HepG2 (cell line): ENCODE measurements around the gene GALNT15. TPM values are rescaled to one million over a fixed set of nuclear protein-coding genes. Genes with fewer than 3 reads are reported as not detected.

Experiments used
- ATAC-seq: fragments of 200-7000 bp; cut with Tn5 transposase; 3 replicates; pipeline ENCODE4 v1.9.1; 2020; ENCODE audit warnings: mild to moderate bottlenecking, moderate library complexity
- BruUV-seq: library from RNA; stranded (reverse); fragments of 400-500 nt; replicated peaks from 2 replicates; lab custom pipeline; 2021; lab: Mats Ljungman, UMichigan
- CTCF ChIA-PET: fragments of 300-600 bp; formaldehyde crosslinking; extraction: SDS; loops from one replicate; lab custom pipeline; 2021; ENCODE audit warnings: low total read pairs, inconsistent platforms, low intra/inter-chr PET ratio; lab: Yijun Ruan, JAX
- POLR2A ChIA-PET: fragments of 350-600 bp; sonication (Branson Sonifier 250); formaldehyde crosslinking; loops from one replicate; lab custom pipeline; 2020; ENCODE audit warnings: antibody characterized with exemption, inconsistent platforms; lab: Yijun Ruan, JAX
- DNase-seq: peaks from one replicate; pipeline ENCODE4 v3.0.0-alpha.2; 2015; ENCODE audit warnings: low spot score
- FAIRE-seq: peaks from 3 replicates; lab custom pipeline; 2011; peaks lifted over from hg19 to GRCh38; lab: Jason Lieb, UNC
- H2AFZ ChIP-seq: one replicate; pipeline ENCODE4 v1.6.1; 2011; ENCODE audit warnings: low read length, inconsistent platforms
- H3K27ac ChIP-seq: fragments of 300-600 bp; 3 replicates; pipeline ENCODE4 v1.8.0; 2011; ENCODE audit warnings: mixed run types, mild to moderate bottlenecking, mixed read lengths, low read length, inconsistent platforms; ENCODE audit not compliant: insufficient read depth; ENCODE audit errors: extremely low read length
- H3K27me3 ChIP-seq, 2 experiments: fragments of 200-600 bp in 1 of 2; 2 replicates in 1 of 2; 3 replicates in 1 of 2; pipeline versions ENCODE4 v1.6.0 to v1.8.0; 2011; ENCODE audit warnings: low read length in 2 of 2, mild to moderate bottlenecking in 2 of 2, moderate library complexity in 2 of 2, inconsistent platforms in 1 of 2; ENCODE audit not compliant: insufficient read depth in 2 of 2, control insufficient read depth in 1 of 2
- H3K36me3 ChIP-seq, 2 experiments: fragments of 200-600 bp in 1 of 2; replicated peaks in 1 of 2; 2 replicates in 1 of 2; 3 replicates in 1 of 2; pipeline versions ENCODE4 v1.5.1 to v1.8.0; 2011; ENCODE audit warnings: low read length in 2 of 2, inconsistent platforms in 1 of 2; ENCODE audit not compliant: insufficient read depth in 2 of 2, control insufficient read depth in 1 of 2
- H3K4me1 ChIP-seq: 2 replicates; pipeline ENCODE4 v1.5.1; 2012; ENCODE audit warnings: low read length, inconsistent platforms; ENCODE audit not compliant: insufficient read depth
- H3K4me2 ChIP-seq: 2 replicates; pipeline ENCODE4 v1.6.0; 2011; ENCODE audit warnings: low read depth, low read length, inconsistent platforms
- H3K4me3 ChIP-seq, 3 experiments: fragments of 200-600 bp in 1 of 3; sonication (generic), shearing (Covaris generic) in 1 of 3; replicated peaks in 1 of 3; 2 replicates each; pipeline ENCODE4 v1.5.1; 2011 to 2016; ENCODE audit warnings: low read length in 3 of 3, inconsistent platforms in 2 of 3, low read depth in 2 of 3, mild to moderate bottlenecking in 2 of 3, control low read depth in 1 of 3, mixed read lengths in 1 of 3; ENCODE audit not compliant: insufficient read depth in 1 of 3
- H3K79me2 ChIP-seq: one replicate; pipeline ENCODE4 v1.6.1; 2011; ENCODE audit warnings: low read length, inconsistent platforms; ENCODE audit not compliant: insufficient read depth
- H3K9ac ChIP-seq: 2 replicates; pipeline ENCODE4 v1.6.0; 2011; ENCODE audit warnings: mild to moderate bottlenecking, low read depth, low read length, inconsistent platforms; ENCODE audit not compliant: insufficient read depth
- H3K9me3 ChIP-seq: 2 replicates; pipeline ENCODE4 v1.5.1; 2012; ENCODE audit warnings: mild to moderate bottlenecking, low read length
- H4K20me1 ChIP-seq: 2 replicates; pipeline ENCODE4 v1.6.0; 2011; ENCODE audit warnings: inconsistent platforms, mild to moderate bottlenecking, low read length, moderate library complexity; ENCODE audit not compliant: insufficient read depth
- BHLHE40 ChIP-seq: IDR thresholded peaks from 2 replicates; pipeline ENCODE4 v1.6.1; 2011; ENCODE audit warnings: low read length, improper control_type of control experiment
- FIP1L1 ChIP-seq: fragments of 200-400 bp; formaldehyde crosslinking; IDR thresholded peaks from 2 replicates; pipeline ENCODE4 v1.6.1; 2018; ENCODE audit warnings: low read depth, mild to moderate bottlenecking, low read length, moderate library complexity, borderline replicate concordance; ENCODE audit not compliant: insufficient read depth
- PHF20 ChIP-seq: sonication (generic); formaldehyde crosslinking; IDR thresholded peaks from 2 replicates; pipeline ENCODE4 v1.5.0; 2020; ENCODE audit warnings: mild to moderate bottlenecking, missing genetic modification reagents
- TCF7 ChIP-seq: sonication (generic); IDR thresholded peaks from 2 replicates; pipeline ENCODE4 v1.6.1; 2016; ENCODE audit warnings: antibody characterized with exemption, low read depth
- WGBS: methylation state at CpG from one replicate; pipeline ENCODE4 v1.1.6; 2017; ENCODE audit warnings: low lambda C conversion rate; 5-methylcytosine and 5-hydroxymethylcytosine counted together
- in situ Hi-C: cut with HindIII; loops from 2 replicates; pipeline ENCODE4 v1.10.0; 2017; ENCODE audit warnings: low pct_unique_long_range_greater_than_20kb; ENCODE audit not compliant: extremely low pct_ligation_motif_present
- intact Hi-C: fragments of 100-400 bp; cut with micrococcal nuclease; formaldehyde crosslinking; loops from one replicate; pipeline ENCODE4 v1.10.0; 2022; ENCODE audit not compliant: unreplicated experiment
- polyA plus RNA-seq, 8 experiments: library from polyadenylated mRNA; depleted of rRNA in 3 of 8; stranded (reverse) in 7 of 8; unstranded in 1 of 8; fragments of >200 nt; fragmentation: Illumina TruSeq in 4 of 8; extraction: Trizol in 4 of 8; gene quantifications; 2 replicates each; pipeline versions ENCODE4 v1.2.1 to v1.2.3, GENCODE V29; 2011 to 2016; ENCODE audit warnings: low read depth in 4 of 8, missing spikeins in 1 of 8, mixed read lengths in 1 of 8; ENCODE audit not compliant: insufficient read depth in 1 of 8
- total RNA-seq, 5 experiments: library from RNA; depleted of rRNA; stranded (reverse); fragments of >200 nt; fragmentation: Illumina TruSeq; extraction: Trizol; gene quantifications; 2 replicates each; pipeline ENCODE4 v1.2.3, GENCODE V29; 2016; ENCODE audit warnings: low read depth in 1 of 5
- TF ChIP-seq, protein P1 (sequence below): sonication (generic); formaldehyde crosslinking; IDR thresholded peaks from 2 replicates; pipeline ENCODE4 v1.4.0; 2020; ENCODE audit warnings: mild to moderate bottlenecking, missing genetic modification reagents, borderline replicate concordance
- TF ChIP-seq, protein P2 (sequence below): sonication (generic); formaldehyde crosslinking; IDR thresholded peaks from 2 replicates; pipeline ENCODE4 v1.5.0; 2020; ENCODE audit warnings: missing genetic modification reagents
- TF ChIP-seq, protein P3 (sequence below): IDR thresholded peaks from 2 replicates; pipeline ENCODE4 v1.6.1; 2012; ENCODE audit warnings: inconsistent platforms

GALNT15 gene
- total and polyA plus RNA-seq, 2 of the 13 experiments (the other 11 are each of a cell fraction or from before 2014, with no cell fraction given): 0.02 to 0.04 TPM

DNA sequence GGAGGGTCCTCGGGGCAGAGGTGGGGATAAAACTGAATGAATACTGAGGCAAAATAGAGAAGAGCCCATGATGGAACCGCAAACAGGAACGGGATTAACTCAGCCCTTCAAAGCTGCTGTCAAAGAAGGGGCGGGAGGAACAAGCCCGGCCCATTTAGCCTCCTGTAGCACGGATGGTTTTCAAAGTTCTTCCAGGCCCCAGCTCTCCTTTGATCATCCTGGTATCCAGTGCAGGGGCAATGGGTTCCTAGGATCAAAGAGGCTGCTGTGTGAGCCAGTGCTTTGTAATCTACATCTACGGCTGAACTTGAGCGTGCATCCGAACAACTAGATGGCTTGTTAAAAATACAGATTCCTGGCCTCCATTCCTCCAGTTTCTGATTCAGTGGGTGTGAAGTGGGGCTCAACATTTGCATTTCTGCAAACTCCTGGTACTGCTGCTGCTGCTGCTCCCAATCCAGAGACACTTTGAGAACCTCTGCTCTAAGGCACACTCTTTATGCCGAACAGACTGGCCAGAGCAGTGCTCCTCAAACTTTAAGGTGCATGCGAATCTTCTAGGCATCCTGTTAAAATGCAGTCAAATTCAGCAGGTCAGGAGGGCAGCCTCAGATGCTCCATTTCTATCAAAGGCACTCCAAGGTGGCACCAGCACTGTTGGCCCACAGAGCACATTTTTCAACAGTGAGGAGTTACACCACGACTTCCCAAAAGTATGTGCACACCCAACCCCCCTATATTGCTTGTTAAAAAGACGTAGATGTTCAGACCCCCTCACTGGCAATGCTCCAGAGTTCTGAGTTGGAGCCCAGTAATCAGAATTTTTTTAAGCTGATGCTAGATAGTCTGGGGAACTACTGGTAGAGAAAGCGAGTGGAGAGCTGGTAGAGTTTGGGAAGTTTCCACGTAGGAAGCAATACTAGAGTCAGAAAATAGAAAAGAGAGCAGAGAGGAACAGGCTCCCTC lies 5.6 kb downstream of the GALNT15 start:
- BruUV-seq: no TSS peak
- no peaks in the 10 kb centered on the region for H3K79me2 ChIP-seq
- H3K9ac ChIP-seq: no peak overlapping the region
- intact Hi-C loops (loop anchor here (5.0 kb wide), 2 partner anchors 363 to 548 kb away; no protein-coding TSS in a partner anchor), in situ Hi-C loops (no loop called here)
- DNase-seq (peak; percentile 31), FAIRE-seq (no peak), ATAC-seq (peak; percentile 56)
- no peak overlapping the region for H3K4me2 ChIP-seq
- 17% methylated on average over 14 of the region's 15 CpGs for WGBS
- H2AFZ ChIP-seq: no peak overlapping the region
- no peak overlapping the region for H3K4me3 ChIP-seq
- H3K27me3 ChIP-seq: peaks cover under 1 to 46% of the 10 kb centered on the region in 2 experiments; a peak in 3 of 5 replicates
- CTCF ChIA-PET: interaction anchor here (3.9 kb wide), 1 partner anchor 131 kb away, joined by 58 read pairs; no protein-coding TSS in a partner anchor
- no peak for TF ChIP-seq FIP1L1
- TF ChIP-seq, protein P1, sequence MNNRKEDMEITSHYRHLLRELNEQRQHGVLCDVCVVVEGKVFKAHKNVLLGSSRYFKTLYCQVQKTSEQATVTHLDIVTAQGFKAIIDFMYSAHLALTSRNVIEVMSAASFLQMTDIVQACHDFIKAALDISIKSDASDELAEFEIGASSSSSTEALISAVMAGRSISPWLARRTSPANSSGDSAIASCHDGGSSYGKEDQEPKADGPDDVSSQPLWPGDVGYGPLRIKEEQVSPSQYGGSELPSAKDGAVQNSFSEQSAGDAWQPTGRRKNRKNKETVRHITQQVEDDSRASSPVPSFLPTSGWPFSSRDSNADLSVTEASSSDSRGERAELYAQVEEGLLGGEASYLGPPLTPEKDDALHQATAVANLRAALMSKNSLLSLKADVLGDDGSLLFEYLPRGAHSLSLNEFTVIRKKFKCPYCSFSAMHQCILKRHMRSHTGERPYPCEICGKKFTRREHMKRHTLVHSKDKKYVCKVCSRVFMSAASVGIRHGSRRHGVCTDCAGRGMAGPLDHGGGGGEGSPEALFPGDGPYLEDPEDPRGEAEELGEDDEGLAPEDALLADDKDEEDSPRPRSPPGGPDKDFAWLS (CRISPR knock-in tag): no peak
- no peak for TF ChIP-seq PHF20 (CRISPR knock-in tag)
- TF ChIP-seq, protein P2, sequence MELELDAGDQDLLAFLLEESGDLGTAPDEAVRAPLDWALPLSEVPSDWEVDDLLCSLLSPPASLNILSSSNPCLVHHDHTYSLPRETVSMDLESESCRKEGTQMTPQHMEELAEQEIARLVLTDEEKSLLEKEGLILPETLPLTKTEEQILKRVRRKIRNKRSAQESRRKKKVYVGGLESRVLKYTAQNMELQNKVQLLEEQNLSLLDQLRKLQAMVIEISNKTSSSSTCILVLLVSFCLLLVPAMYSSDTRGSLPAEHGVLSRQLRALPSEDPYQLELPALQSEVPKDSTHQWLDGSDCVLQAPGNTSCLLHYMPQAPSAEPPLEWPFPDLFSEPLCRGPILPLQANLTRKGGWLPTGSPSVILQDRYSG (CRISPR knock-in tag): no peak
- TF ChIP-seq, protein P3, sequence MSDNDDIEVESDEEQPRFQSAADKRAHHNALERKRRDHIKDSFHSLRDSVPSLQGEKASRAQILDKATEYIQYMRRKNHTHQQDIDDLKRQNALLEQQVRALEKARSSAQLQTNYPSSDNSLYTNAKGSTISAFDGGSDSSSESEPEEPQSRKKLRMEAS: no peak
- peak; percentile 72; the same call in 1 of the 2 replicates for TF ChIP-seq TCF7
- TF ChIP-seq BHLHE40: peak; percentile 66
- POLR2A ChIA-PET: no interaction called here
- H3K27ac ChIP-seq: no peak overlapping the region
- H4K20me1 ChIP-seq: no peaks in the 10 kb centered on the region
- H3K9me3 ChIP-seq: no peaks in the 10 kb centered on the region
- peaks cover 19% of the 10 kb centered on the region for H3K4me1 ChIP-seq
- no peaks in the 10 kb centered on the region for H3K36me3 ChIP-seq
